ENCODE measurements around the gene RDH16.

RDH16 gene

GRCh38 chr12:56957229-56958052, at the start of gene RDH16:
TSS of gene RDH16 (minus strand) at chr12:56957608. CDS start at chr12:56957462, 146 bp downstream.
- in situ Hi-C loops (cut with MboI; ENCODE audit: low pct_unique_long_range_greater_than_20kb, low sequenced_read_pairs) = no loop called here
- DNase-seq = no peak

GRCh38 chr12:57006809-57007475, 49.5 kb upstream of the RDH16 start:
- in situ Hi-C loops (cut with MboI; ENCODE audit: low pct_unique_long_range_greater_than_20kb, low sequenced_read_pairs) = loop anchor here (10.0 kb wide), 1 partner anchor 242 kb away; the partner anchor contains the start of gene HSD17B6
- DNase-seq = no peak

- peak; percentile 43 for DNase-seq
- in situ Hi-C loops (cut with MboI; ENCODE audit: low pct_unique_long_range_greater_than_20kb, low sequenced_read_pairs) = loop anchor here (10.0 kb wide), 1 partner anchor 241 kb away; the partner anchor contains the start of gene HSD17B6
These were observed 48.8 kb upstream of the RDH16 start, which contains the start of gene ZBTB39 for GRCh38 chr12:57005980-57006808. TSS of gene ZBTB39 (minus strand) at chr12:57006546. CDS start at chr12:57004917, 1,629 bp downstream.

- in situ Hi-C loops (cut with MboI; ENCODE audit: low pct_unique_long_range_greater_than_20kb, low sequenced_read_pairs) = loop anchor here (10.0 kb wide), 1 partner anchor 240 kb away; the partner anchor contains the start of gene HSD17B6
These were observed 47.2 kb upstream of the RDH16 start for GRCh38 chr12:57004651-57005050.

GRCh38 chr12:57003395-57003794, 46.0 kb upstream of the RDH16 start:
- in situ Hi-C loops (cut with MboI; ENCODE audit: low pct_unique_long_range_greater_than_20kb, low sequenced_read_pairs) = loop anchor here (10.0 kb wide), 1 partner anchor 239 kb away; the partner anchor contains the start of gene HSD17B6
- no peak for DNase-seq

More at GRCh38 chr12:57004651-57005050, 47.2 kb upstream of the RDH16 start:
- no peak for DNase-seq

GRCh38 chr12:57001448-57001906, 44.1 kb upstream of the RDH16 start:
- peak; percentile 74 for DNase-seq
- in situ Hi-C loops (cut with MboI; ENCODE audit: low pct_unique_long_range_greater_than_20kb, low sequenced_read_pairs) = loop anchor here (10.0 kb wide), 1 partner anchor 237 kb away; the partner anchor contains the start of gene HSD17B6

- DNase-seq = no peak
- in situ Hi-C loops (cut with MboI; ENCODE audit: low pct_unique_long_range_greater_than_20kb, low sequenced_read_pairs) = loop anchor here (10.0 kb wide), 1 partner anchor 236 kb away; the partner anchor contains the start of gene HSD17B6
These were observed 43.0 kb upstream of the RDH16 start for GRCh38 chr12:57000393-57000792.

- no peak for DNase-seq
- in situ Hi-C loops (cut with MboI; ENCODE audit: low pct_unique_long_range_greater_than_20kb, low sequenced_read_pairs) = no loop called here
These were observed 42.0 kb upstream of the RDH16 start for GRCh38 chr12:56999456-56999855.

GRCh38 chr12:56998981-56999380, 41.6 kb upstream of the RDH16 start:
- in situ Hi-C loops (cut with MboI; ENCODE audit: low pct_unique_long_range_greater_than_20kb, low sequenced_read_pairs) = no loop called here
- no peak for DNase-seq

- in situ Hi-C loops (cut with MboI; ENCODE audit: low pct_unique_long_range_greater_than_20kb, low sequenced_read_pairs) = no loop called here
- DNase-seq = no peak
These were observed 40.9 kb upstream of the RDH16 start for GRCh38 chr12:56998316-56998715.

- no peak for DNase-seq
- in situ Hi-C loops (cut with MboI; ENCODE audit: low pct_unique_long_range_greater_than_20kb, low sequenced_read_pairs) = no loop called here
These were observed 39.6 kb upstream of the RDH16 start for GRCh38 chr12:56996793-56997545.

- no peak for DNase-seq
- in situ Hi-C loops (cut with MboI; ENCODE audit: low pct_unique_long_range_greater_than_20kb, low sequenced_read_pairs) = no loop called here
These were observed 38.6 kb upstream of the RDH16 start for GRCh38 chr12:56995930-56996496.

- no peak for DNase-seq
- in situ Hi-C loops (cut with MboI; ENCODE audit: low pct_unique_long_range_greater_than_20kb, low sequenced_read_pairs) = no loop called here
These were observed 38.0 kb upstream of the RDH16 start for GRCh38 chr12:56995201-56995929.

- in situ Hi-C loops (cut with MboI; ENCODE audit: low pct_unique_long_range_greater_than_20kb, low sequenced_read_pairs) = no loop called here
- DNase-seq = no peak
These were observed 36.9 kb upstream of the RDH16 start for GRCh38 chr12:56994231-56994746.

GRCh38 chr12:56993346-56993745, 35.9 kb upstream of the RDH16 start:
- DNase-seq = no peak
- in situ Hi-C loops (cut with MboI; ENCODE audit: low pct_unique_long_range_greater_than_20kb, low sequenced_read_pairs) = no loop called here

- in situ Hi-C loops (cut with MboI; ENCODE audit: low pct_unique_long_range_greater_than_20kb, low sequenced_read_pairs) = no loop called here
These were observed 34.2 kb upstream of the RDH16 start for GRCh38 chr12:56991319-56992246.

More at GRCh38 chr12:56991319-56992246, 34.2 kb upstream of the RDH16 start:
- peak; percentile 88 for DNase-seq
